GM12878 (cell line): ENCODE results near the gene FRMPD2. TPM values are rescaled to one million over a fixed set of nuclear protein-coding genes. Genes with fewer than 3 reads are reported as not detected.

Experiments
- ATAC-seq: fragments of 200-7000 bp; cut with Tn5 transposase; 3 replicates; pipeline ENCODE4 v1.9.1; 2020; ENCODE audit warnings: mild to moderate bottlenecking, moderate library complexity
- BruUV-seq: library from RNA; stranded (reverse); fragments of 400-500 nt; replicated peaks from 2 replicates; lab custom pipeline; 2021; lab: Mats Ljungman, UMichigan
- CTCF ChIA-PET: fragments of 300-600 bp; sonication (Branson Sonifier 250); formaldehyde crosslinking; extraction: SDS; loops from one replicate; lab custom pipeline; 2021; ENCODE audit warnings: inconsistent platforms; lab: Yijun Ruan, JAX
- POLR2A ChIA-PET: fragments of 350-600 bp; formaldehyde crosslinking; extraction: SDS; loops from one replicate; lab custom pipeline; 2021; ENCODE audit warnings: inconsistent platforms; lab: Charles Lee
- RAD21 ChIA-PET: fragments of 300-600 bp; sonication (Branson Sonifier 250); formaldehyde crosslinking; loops from one replicate; lab custom pipeline; 2023; ENCODE audit warnings: antibody characterized with exemption; ENCODE audit not compliant: unreplicated experiment; lab: Charles Lee
- SMC1A ChIA-PET: fragments of 300-600 bp; sonication (Branson Sonifier 250); formaldehyde crosslinking; loops from one replicate; lab custom pipeline; 2023; ENCODE audit not compliant: unreplicated experiment, uncharacterized antibody; lab: Charles Lee
- DNase-seq: peaks from one replicate; pipeline ENCODE4 v3.0.0-alpha.2; 2011; ENCODE audit warnings: low read depth, low spot score
- FAIRE-seq: peaks from 3 replicates; lab custom pipeline; 2011; peaks lifted over from hg19 to GRCh38; lab: Jason Lieb, UNC
- H2AFZ ChIP-seq: 2 replicates; pipeline ENCODE4 v1.6.0; 2011; ENCODE audit warnings: low read depth, low read length, control low read depth; ENCODE audit not compliant: control insufficient read depth
- H3K27ac ChIP-seq: 2 replicates; pipeline ENCODE4 v1.5.1; 2011; ENCODE audit warnings: control low read depth; ENCODE audit not compliant: control insufficient read depth, insufficient read depth
- H3K27me3 ChIP-seq, 2 experiments: replicated peaks in 1 of 2; 2 replicates each; pipeline versions ENCODE4 v1.6.0 to v1.6.1; 2011; ENCODE audit warnings: low read length in 1 of 2; ENCODE audit not compliant: control insufficient read depth in 2 of 2, insufficient read depth in 2 of 2
- H3K36me3 ChIP-seq, 2 experiments: 2 replicates each; pipeline ENCODE4 v1.5.1; 2011; ENCODE audit warnings: low read length in 1 of 2; ENCODE audit not compliant: control insufficient read depth in 2 of 2, insufficient read depth in 2 of 2
- H3K4me1 ChIP-seq: 2 replicates; pipeline ENCODE4 v1.6.1; 2011; ENCODE audit warnings: mild to moderate bottlenecking, low read length, moderate library complexity, mixed read lengths; ENCODE audit not compliant: control insufficient read depth, insufficient read depth
- H3K4me2 ChIP-seq: 2 replicates; pipeline ENCODE4 v1.6.0; 2011; ENCODE audit warnings: control low read depth; ENCODE audit not compliant: control insufficient read depth, insufficient read depth
- H3K4me3 ChIP-seq: fragments of 200-600 bp; sonication (generic); 2 replicates; pipeline ENCODE4 v1.5.1; 2016
- H3K79me2 ChIP-seq: 2 replicates; pipeline ENCODE4 v1.6.0; 2011; ENCODE audit warnings: low read length; ENCODE audit not compliant: control insufficient read depth, insufficient read depth
- H3K9ac ChIP-seq: 2 replicates; pipeline ENCODE4 v1.8.0; 2011; ENCODE audit warnings: low read length, control low read depth, mixed read lengths; ENCODE audit not compliant: control insufficient read depth, insufficient read depth
- H3K9me3 ChIP-seq: replicated peaks from 3 replicates; pipeline ENCODE4 v1.5.1; 2011; ENCODE audit warnings: mild to moderate bottlenecking, low read length; ENCODE audit not compliant: control insufficient read depth, insufficient read depth
- H4K20me1 ChIP-seq: 2 replicates; pipeline ENCODE4 v1.6.0; 2011; ENCODE audit not compliant: control insufficient read depth, insufficient read depth
- BCL11A ChIP-seq: IDR thresholded peaks from 2 replicates; pipeline ENCODE4 v1.6.1; 2011; ENCODE audit warnings: low read depth, low read length
- DPF2 ChIP-seq: fragments of 450-650 bp; IDR thresholded peaks from 2 replicates; pipeline ENCODE4 v1.6.1; 2017; ENCODE audit warnings: mild to moderate bottlenecking
- EGR1 ChIP-seq, 2 experiments: IDR thresholded peaks; 1 replicate in 1 of 2; 2 replicates in 1 of 2; pipeline ENCODE4 v1.6.1; 2011 to 2012; ENCODE audit warnings: low read depth in 2 of 2, low read length in 2 of 2, borderline replicate concordance in 1 of 2, mild to moderate bottlenecking in 1 of 2, moderate library complexity in 1 of 2
- IKZF2 ChIP-seq, 2 experiments: fragments of 450-650 bp; IDR thresholded peaks; 2 replicates each; pipeline ENCODE4 v1.6.1; 2017; ENCODE audit warnings: mild to moderate bottlenecking in 2 of 2, moderate library complexity in 2 of 2
- MEF2A ChIP-seq: IDR thresholded peaks from 2 replicates; pipeline ENCODE4 v1.6.1; 2011; ENCODE audit warnings: low read depth, mild to moderate bottlenecking, low read length, moderate library complexity; ENCODE audit not compliant: insufficient read depth
- MTA2 ChIP-seq: fragments of 450-650 bp; IDR thresholded peaks from 2 replicates; pipeline ENCODE4 v1.6.1; 2016; ENCODE audit warnings: low read depth, mild to moderate bottlenecking, moderate library complexity
- NFYA ChIP-seq: IDR thresholded peaks from 2 replicates; pipeline ENCODE4 v1.6.1; 2011; ENCODE audit warnings: low read depth, mild to moderate bottlenecking, low read length, improper control_type of control experiment, borderline replicate concordance
- PAX8 ChIP-seq: fragments of 450-650 bp; IDR thresholded peaks from 2 replicates; pipeline ENCODE4 v1.6.1; 2017; ENCODE audit warnings: mild to moderate bottlenecking, moderate library complexity
- POU2F2 ChIP-seq: IDR thresholded peaks from 3 replicates; pipeline ENCODE4 v1.6.1; 2011; ENCODE audit warnings: low read depth, mild to moderate bottlenecking, low read length, borderline replicate concordance
- SREBF2 ChIP-seq: IDR thresholded peaks from 2 replicates; pipeline ENCODE4 v1.6.1; 2012; ENCODE audit warnings: mild to moderate bottlenecking, low read length
- SRF ChIP-seq, 2 experiments: IDR thresholded peaks; 2 replicates each; pipeline ENCODE4 v1.6.1; 2011; ENCODE audit warnings: low read depth in 2 of 2, low read length in 2 of 2, mild to moderate bottlenecking in 1 of 2, moderate library complexity in 1 of 2
- STAT3 ChIP-seq: IDR thresholded peaks from 2 replicates; pipeline ENCODE4 v1.6.1; 2011; ENCODE audit warnings: low read depth, low read length, improper control_type of control experiment
- ZBTB33 ChIP-seq: fragments of 450-650 bp; IDR thresholded peaks from 2 replicates; pipeline ENCODE4 v1.6.1; 2017; ENCODE audit warnings: mild to moderate bottlenecking
- WGBS: methylation state at CpG from one replicate; pipeline ENCODE4 v1.1.6; 2016; ENCODE audit warnings: low lambda C conversion rate; ENCODE audit not compliant: insufficient replicate concordance, insufficient coverage; ENCODE audit errors: missing lambda C conversion rate; 5-methylcytosine and 5-hydroxymethylcytosine counted together
- in situ Hi-C: fragments of 300-500 bp; cut with MboI; formaldehyde crosslinking; loops from 9 replicates; pipeline ENCODE4 v1.14.3; 2018; ENCODE audit warnings: mixed read lengths
- intact Hi-C: fragments of 100-400 bp; cut with micrococcal nuclease; formaldehyde crosslinking; loops from one replicate; pipeline ENCODE4 v1.14.2; 2022; ENCODE audit not compliant: unreplicated experiment
- polyA plus RNA-seq, 11 experiments: library from polyadenylated mRNA; depleted of rRNA in 4 of 11; unstranded in 6 of 11; stranded (reverse) in 5 of 11; fragments of >200 nt; fragmentation: Nextera tagmentation in 4 of 11; fragmentation: Illumina TruSeq in 1 of 11; extraction: Ambion mirVana in 4 of 11; extraction: Trizol in 1 of 11; gene quantifications; 1 replicate in 1 of 11; 2 replicates in 10 of 11; pipeline versions ENCODE4 v1.2.1 to v1.2.3, GENCODE V29; 2011 to 2016; ENCODE audit warnings: inconsistent platforms in 2 of 11, missing spikeins in 2 of 11, low read depth in 1 of 11
- total RNA-seq, 4 experiments: library from RNA; depleted of rRNA in 3 of 4; stranded (reverse); fragments of >200 nt in 3 of 4; fragmentation: Illumina TruSeq in 1 of 4; extraction: Trizol in 1 of 4; gene quantifications; 2 replicates each; pipeline versions ENCODE4 v1.2.1 to v1.2.3, GENCODE V29; 2013 to 2021

FRMPD2 gene
- total and polyA plus RNA-seq, 10 of the 15 experiments (the other 5 are each of a cell fraction or from before 2014, with no cell fraction given), result 0.38 to 5.7 (median 1.4) TPM

GRCh38 chr10:48299692-48300091 lies 25.2 kb upstream of the FRMPD2 start:
- ChIA-PET CTCF (interaction anchor here (0.6 to 8.1 kb wide), 4 partner anchors 11 to 93 kb away, joined by 3 to 87 read pairs (median 6); no protein-coding TSS in a partner anchor), POLR2A (interaction anchor here (2.3 kb wide), 1 partner anchor 12 kb away, joined by 11 read pairs; no protein-coding TSS in a partner anchor), SMC1A (interaction anchor here (0.6 to 7.0 kb wide), 2 partner anchors 10 to 64 kb away, joined by 3 to 82 read pairs; no protein-coding TSS in a partner anchor), RAD21 (interaction anchor here (1.6 to 5.2 kb wide), 2 partner anchors 10 to 11 kb away, joined by 4 to 31 read pairs; no protein-coding TSS in a partner anchor)
- H3K4me2 ChIP-seq, result no peak overlapping the region
- TF ChIP-seq STAT3, result no peak
- no peak for TF ChIP-seq MTA2
- no peak for TF ChIP-seq ZBTB33
- no peak for TF ChIP-seq BCL11A
- TF ChIP-seq POU2F2, result no peak
- TF ChIP-seq DPF2, result no peak
- no peak for TF ChIP-seq MEF2A
- TF ChIP-seq SREBF2, result no peak
- TF ChIP-seq IKZF2 (IDR thresholded peaks at IDR 0.05), result no peak
- no peak for TF ChIP-seq NFYA
- TF ChIP-seq EGR1 (IDR thresholded peaks at IDR 0.05; ENCODE audit: borderline replicate concordance in 1 of 2, low read depth in 2 of 2, low read length in 2 of 2), result no peak
- no peak for TF ChIP-seq SRF (IDR thresholded peaks at IDR 0.05; ENCODE audit: low read depth in 2 of 2, low read length in 2 of 2)
- TF ChIP-seq PAX8, result no peak
- no peaks in the 10 kb centered on the region for H3K9me3 ChIP-seq
- intact Hi-C loops (no loop called here), in situ Hi-C loops (no loop called here)
- peaks cover 8% of the 10 kb centered on the region; the same call in 1 of the 2 replicates for H3K4me1 ChIP-seq
- no TSS peak for BruUV-seq
- WGBS, result 0% methylated on average over 1 of the region's 1 CpG
- no peaks in the 10 kb centered on the region for H4K20me1 ChIP-seq
- DNase-seq (no peak), ATAC-seq (no peak), FAIRE-seq (no peak)
- H3K27me3 ChIP-seq, result no peaks in the 10 kb centered on the region
- no peak overlapping the region for H3K4me3 ChIP-seq
- no peak overlapping the region for H2AFZ ChIP-seq
- no peaks in the 10 kb centered on the region for H3K36me3 ChIP-seq
- H3K9ac ChIP-seq, result no peak overlapping the region
- H3K27ac ChIP-seq, result no peak overlapping the region
- no peaks in the 10 kb centered on the region for H3K79me2 ChIP-seq
